B cell (primary cell): Measurements from ENCODE around the gene GNE. TPM values are rescaled to one million over a fixed set of nuclear protein-coding genes. Genes with fewer than 3 reads are reported as not detected.
"Not testable (repeated sequence)": the region's sequence is repeated elsewhere in the genome, so short reads cannot be mapped to it uniquely, and the experiment has no call there.

Source experiments
- ATAC-seq: fragments of 200-7000 bp; cut with Tn5 transposase; one replicate; pipeline ENCODE4 v1.10.0; 2021; ENCODE audit warnings: low read depth, mild to moderate bottlenecking, moderate number of reproducible peaks, moderate library complexity
- CTCF ChIA-PET: fragments of 350-600 bp; sonication (Branson Sonifier 250); formaldehyde crosslinking; loops from one replicate; lab custom pipeline; 2021; ENCODE audit warnings: antibody characterized with exemption, inconsistent platforms; lab: Charles Lee
- POLR2A ChIA-PET: fragments of 350-600 bp; sonication (Branson Sonifier 250); formaldehyde crosslinking; loops from one replicate; lab custom pipeline; 2021; ENCODE audit warnings: antibody characterized with exemption; lab: Charles Lee
- DNase-seq: peaks from one replicate; pipeline ENCODE4 v3.0.0; 2013
- H2AFZ ChIP-seq: 2 replicates; pipeline ENCODE4 v1.6.1; 2012; ENCODE audit warnings: mild to moderate bottlenecking, low read depth, low read length; ENCODE audit not compliant: insufficient read depth, poor library complexity, severe bottlenecking
- H3K27ac ChIP-seq, 2 donors: 1 replicate in 1 of 2; 2 replicates in 1 of 2; pipeline ENCODE4 v1.5.1; 2012 to 2013; ENCODE audit warnings: low read length in 2 of 2, mild to moderate bottlenecking in 2 of 2, moderate library complexity in 1 of 2
- H3K27me3 ChIP-seq, 4 experiments: fragments of 200-600 bp in 1 of 4; sonication (generic) in 1 of 4; replicated peaks in 1 of 4; 1 replicate in 2 of 4; 2 replicates in 2 of 4; pipeline versions ENCODE4 v1.6.1 to v1.7.0; 2013 to 2016; ENCODE audit warnings: low read length in 3 of 4, mild to moderate bottlenecking in 2 of 4, mixed read lengths in 1 of 4, moderate library complexity in 1 of 4; ENCODE audit not compliant: insufficient read depth in 4 of 4, control insufficient read depth in 3 of 4; ENCODE audit errors: control extremely low read depth in 1 of 4
- H3K36me3 ChIP-seq, 2 experiments: replicated peaks in 1 of 2; 1 replicate in 1 of 2; 2 replicates in 1 of 2; pipeline versions ENCODE4 v1.6.1 to v1.7.1; 2013; ENCODE audit warnings: low read length in 1 of 2; ENCODE audit not compliant: insufficient read depth in 2 of 2, control insufficient read depth in 1 of 2; ENCODE audit errors: control extremely low read depth in 1 of 2, extremely low read depth in 1 of 2
- H3K4me1 ChIP-seq, 2 donors: fragments of 200-600 bp in 1 of 2; sonication (generic) in 1 of 2; 1 replicate in 1 of 2; 2 replicates in 1 of 2; pipeline versions ENCODE4 v1.5.1 to v1.6.1; 2013 to 2017; ENCODE audit warnings: low read length in 2 of 2; ENCODE audit not compliant: control insufficient read depth in 2 of 2, insufficient read depth in 2 of 2
- H3K4me2 ChIP-seq: replicated peaks from 2 replicates; pipeline ENCODE3; 2012; ENCODE audit warnings: mild to moderate bottlenecking, low read depth, low read length; ENCODE audit not compliant: poor library complexity, severe bottlenecking
- H3K4me3 ChIP-seq, 5 experiments: fragments of 200-600 bp in 1 of 5; sonication (generic) in 1 of 5; 1 replicate in 3 of 5; 2 replicates in 2 of 5; pipeline versions ENCODE4 v1.5.1 to v1.7.0; 2011 to 2016; ENCODE audit warnings: low read length in 4 of 5, mild to moderate bottlenecking in 4 of 5, low read depth in 2 of 5, control low read depth in 1 of 5, moderate library complexity in 1 of 5; ENCODE audit not compliant: insufficient read depth in 1 of 5; ENCODE audit errors: control extremely low read depth in 1 of 5, extremely low read depth in 1 of 5
- H3K79me2 ChIP-seq: fragments of 200-600 bp; sonication (generic); one replicate; pipeline ENCODE4 v1.6.0; 2016; ENCODE audit warnings: low read length; ENCODE audit not compliant: control insufficient read depth, insufficient read depth
- H3K9ac ChIP-seq: fragments of 200-600 bp; sonication (generic); 2 replicates; pipeline ENCODE4 v1.6.1; 2017; ENCODE audit warnings: mild to moderate bottlenecking, low read length, moderate library complexity
- H3K9me3 ChIP-seq, 3 donors: one replicate each; pipeline versions ENCODE4 v1.6.1 to v1.7.1; 2013; ENCODE audit warnings: low read length in 2 of 3; ENCODE audit not compliant: control insufficient read depth in 2 of 3, insufficient read depth in 1 of 3; ENCODE audit errors: control extremely low read depth in 1 of 3
- H4K20me1 ChIP-seq: 2 replicates; pipeline ENCODE4 v1.6.0; 2012; ENCODE audit warnings: mild to moderate bottlenecking, low read length; ENCODE audit not compliant: insufficient read depth, control insufficient read depth, poor library complexity, severe bottlenecking
- H3K27ac Mint-ChIP-seq: one replicate; pipeline ENCODE4 v1.8.0; 2021; ENCODE audit warnings: mixed read lengths
- H3K27me3 Mint-ChIP-seq: one replicate; pipeline ENCODE4 v1.8.0; 2021; ENCODE audit warnings: mixed read lengths
- H3K4me1 Mint-ChIP-seq: one replicate; pipeline ENCODE4 v1.8.0; 2021; ENCODE audit warnings: mixed read lengths
- H3K4me3 Mint-ChIP-seq: one replicate; pipeline ENCODE4 v1.8.0; 2021; ENCODE audit warnings: mixed read lengths
- H3K9me3 Mint-ChIP-seq: one replicate; pipeline ENCODE4 v1.8.0; 2022; ENCODE audit warnings: mixed read lengths; ENCODE audit not compliant: insufficient read depth
- CTCF ChIP-seq: fragments of 200-600 bp; IDR thresholded peaks from one replicate; pipeline ENCODE4 v1.8.0; 2022; ENCODE audit warnings: antibody characterized with exemption, mild to moderate bottlenecking
- EZH2 ChIP-seq: IDR thresholded peaks from 2 replicates; pipeline ENCODE4 v1.6.1; 2012; ENCODE audit warnings: borderline replicate concordance, low read depth, mild to moderate bottlenecking, moderate library complexity, low read length; ENCODE audit not compliant: insufficient read depth, poor library complexity, severe bottlenecking
- WGBS: methylation state at CpG from one replicate; pipeline ENCODE4 v1.1.5; 2013; ENCODE audit warnings: missing lambda C conversion rate; ENCODE audit not compliant: insufficient coverage; 5-methylcytosine and 5-hydroxymethylcytosine counted together
- intact Hi-C: fragments of 100-400 bp; cut with micrococcal nuclease; formaldehyde crosslinking; loops from one replicate; pipeline ENCODE4 v1.10.0; 2022
- polyA plus RNA-seq: library from polyadenylated mRNA; depleted of rRNA; stranded (reverse); fragments of >200 nt; gene quantifications from 2 replicates; pipeline ENCODE4 v1.2.3, GENCODE V29; 2012
- total RNA-seq, 2 donors: library from RNA; stranded (reverse); fragments of 120-200 nt in 1 of 2; gene quantifications; 1 replicate in 1 of 2; 2 replicates in 1 of 2; pipeline versions ENCODE4 v1.2.3 to v1.2.4, GENCODE V29; 2013 to 2022

GNE gene
- total and polyA plus RNA-seq, 2 donors (not counting 1 experiment from before 2014, with no cell fraction given), result 8.3 to 20.6 TPM

- DNase-seq, result no peak
These were observed 18.0 kb upstream of the GNE start for GRCh38 chr9:36276254-36276653.

GRCh38 chr9:36275060-36275459 lies 16.8 kb upstream of the GNE start:
- no peak for TF ChIP-seq EZH2
- TF ChIP-seq CTCF, result no peak
- no peak overlapping the region for H2AFZ ChIP-seq
- POLR2A ChIA-PET, result no interaction called here
- H3K4me3 ChIP-seq, result no peak overlapping the region
- no peaks in the 10 kb centered on the region for H3K4me1 ChIP-seq
- H4K20me1 ChIP-seq, result no peaks in the 10 kb centered on the region
- H3K27me3 Mint-ChIP-seq, result no peaks in the 10 kb centered on the region
- no peak overlapping the region for H3K27ac ChIP-seq
- no peak overlapping the region for H3K27ac Mint-ChIP-seq
- H3K79me2 ChIP-seq, result no peaks in the 10 kb centered on the region
- CTCF ChIA-PET, result interaction anchor here (0.5 to 0.9 kb wide), 2 partner anchors 28 to 89 kb away, joined by 3 to 4 read pairs; no protein-coding TSS in a partner anchor
- DNase-seq (no peak), ATAC-seq (no peak)
- no peaks in the 10 kb centered on the region for H3K9me3 Mint-ChIP-seq
- no peaks in the 10 kb centered on the region for H3K4me1 Mint-ChIP-seq
- WGBS, result 100% methylated on average over 1 of the region's 3 CpGs
- no peaks in the 10 kb centered on the region for H3K36me3 ChIP-seq
- intact Hi-C loops, result no loop called here
- H3K4me3 Mint-ChIP-seq, result no peak overlapping the region
- no peak overlapping the region for H3K4me2 ChIP-seq
- H3K9ac ChIP-seq, result no peak overlapping the region
- H3K9me3 ChIP-seq, result no peaks in the 10 kb centered on the region
- H3K27me3 ChIP-seq, result no peaks in the 10 kb centered on the region

More at GRCh38 chr9:36276254-36276653, 18.0 kb upstream of the GNE start:
- H3K4me3 Mint-ChIP-seq, result no peak overlapping the region
- WGBS, result no CpG with 5 or more reads among the region's 1 CpG
- no peaks in the 10 kb centered on the region for H3K4me1 ChIP-seq
- no peaks in the 10 kb centered on the region for H3K36me3 ChIP-seq
- no peaks in the 10 kb centered on the region for H4K20me1 ChIP-seq
- ChIA-PET POLR2A (no interaction called here), CTCF (no interaction called here)
- intact Hi-C loops, result no loop called here
- H3K27me3 ChIP-seq, result no peaks in the 10 kb centered on the region
- H3K4me2 ChIP-seq, result no peak overlapping the region
- H3K79me2 ChIP-seq, result no peaks in the 10 kb centered on the region
- H3K27me3 Mint-ChIP-seq, result no peaks in the 10 kb centered on the region
- no peak overlapping the region for H3K4me3 ChIP-seq
- H3K27ac Mint-ChIP-seq, result no peak overlapping the region
- no peaks in the 10 kb centered on the region for H3K9me3 Mint-ChIP-seq
- no peak overlapping the region for H3K27ac ChIP-seq
- no peaks in the 10 kb centered on the region for H3K4me1 Mint-ChIP-seq
- TF ChIP-seq EZH2 (no peak), CTCF (no peak)
- no peak for ATAC-seq
- no peaks in the 10 kb centered on the region for H3K9me3 ChIP-seq
- no peak overlapping the region for H2AFZ ChIP-seq
- no peak overlapping the region for H3K9ac ChIP-seq

GRCh38 chr9:36273354-36273753 lies 15.1 kb upstream of the GNE start:
- H3K9me3 ChIP-seq, H3K27ac Mint-ChIP-seq, H3K79me2 ChIP-seq, DNase-seq, H3K27me3 Mint-ChIP-seq, H3K4me1 Mint-ChIP-seq, H3K4me1 ChIP-seq, H3K9me3 Mint-ChIP-seq, H3K36me3 ChIP-seq, POLR2A ChIA-PET, ATAC-seq, H4K20me1 ChIP-seq, intact Hi-C loops, H3K4me2 ChIP-seq, CTCF ChIA-PET, H3K27ac ChIP-seq, H3K27me3 ChIP-seq, H3K9ac ChIP-seq, H3K4me3 ChIP-seq, H3K4me3 Mint-ChIP-seq, H2AFZ ChIP-seq: not testable (repeated sequence)
- WGBS, result 95% methylated on average over 4 of the region's 7 CpGs
